Liver (tissue), 9 donors: ENCODE measurements around the gene GMPR2. TPM values are rescaled to one million over a fixed set of nuclear protein-coding genes. Genes with fewer than 3 reads are reported as not detected.

Source experiments
- DNase-seq: peaks from one replicate; pipeline ENCODE4 v3.0.0-alpha.2; 2017; ENCODE audit warnings: low spot score
- H3K27ac ChIP-seq, 2 donors: one replicate each; pipeline ENCODE4 v1.7.0; 2013; ENCODE audit warnings: inconsistent platforms in 2 of 2, low read length in 2 of 2, control low read depth in 1 of 2, low read depth in 1 of 2, mild to moderate bottlenecking in 1 of 2
- H3K27me3 ChIP-seq, 4 donors: one replicate each; pipeline versions ENCODE4 v1.6.1 to v1.7.0; 2013; ENCODE audit warnings: low read length in 3 of 4, inconsistent platforms in 1 of 4, mild to moderate bottlenecking in 1 of 4, moderate library complexity in 1 of 4; ENCODE audit not compliant: control insufficient read depth in 4 of 4, insufficient read depth in 4 of 4
- H3K36me3 ChIP-seq, 4 donors: one replicate each; pipeline versions ENCODE4 v1.6.1 to v1.7.0; 2013; ENCODE audit warnings: low read length in 3 of 4, mild to moderate bottlenecking in 3 of 4, low read depth in 1 of 4, moderate library complexity in 1 of 4; ENCODE audit not compliant: control insufficient read depth in 4 of 4, insufficient read depth in 3 of 4
- H3K4me1 ChIP-seq, 4 donors: one replicate each; pipeline versions ENCODE4 v1.6.1 to v1.7.0; 2013; ENCODE audit warnings: low read length in 3 of 4, mild to moderate bottlenecking in 3 of 4, moderate library complexity in 1 of 4; ENCODE audit not compliant: control insufficient read depth in 4 of 4, insufficient read depth in 4 of 4
- H3K4me3 ChIP-seq, 3 donors: one replicate each; pipeline versions ENCODE4 v1.6.1 to v1.7.0; 2013; ENCODE audit warnings: low read length in 3 of 3, control low read depth in 1 of 3, low read depth in 1 of 3, mild to moderate bottlenecking in 1 of 3
- H3K9ac ChIP-seq, 2 donors: one replicate each; pipeline ENCODE4 v1.7.0; 2013; ENCODE audit warnings: low read length in 2 of 2, mild to moderate bottlenecking in 2 of 2, moderate library complexity in 2 of 2, control low read depth in 1 of 2, low read depth in 1 of 2
- H3K9me3 ChIP-seq, 4 donors: one replicate each; pipeline versions ENCODE4 v1.6.1 to v1.7.0; 2013; ENCODE audit warnings: low read length in 3 of 4; ENCODE audit not compliant: control insufficient read depth in 4 of 4
- FOXA1 ChIP-seq: IDR thresholded peaks from 2 replicates; pipeline ENCODE4 v1.6.1; 2016; ENCODE audit warnings: antibody characterized with exemption
- FOXA2 ChIP-seq: IDR thresholded peaks from 2 replicates; pipeline ENCODE4 v1.6.1; 2016; ENCODE audit warnings: antibody characterized with exemption
- GABPA ChIP-seq, 2 donors: IDR thresholded peaks in 1 of 2; conservative IDR thresholded peaks in 1 of 2; 2 replicates each; pipeline ENCODE4 v1.6.1; 2016; ENCODE audit warnings: antibody characterized with exemption in 2 of 2, mild to moderate bottlenecking in 1 of 2, moderate library complexity in 1 of 2
- HNF4G ChIP-seq: IDR thresholded peaks from 2 replicates; pipeline ENCODE4 v1.6.1; 2016; ENCODE audit warnings: antibody characterized with exemption
- MAX ChIP-seq: IDR thresholded peaks from 2 replicates; pipeline ENCODE4 v1.6.1; 2016; ENCODE audit warnings: antibody characterized with exemption
- NR2F2 ChIP-seq: IDR thresholded peaks from 2 replicates; pipeline ENCODE4 v1.6.1; 2016; ENCODE audit warnings: antibody characterized with exemption
- REST ChIP-seq: IDR thresholded peaks from 2 replicates; pipeline ENCODE4 v1.6.1; 2016; ENCODE audit warnings: antibody characterized with exemption, mild to moderate bottlenecking
- RXRA ChIP-seq, 2 donors: IDR thresholded peaks; 2 replicates each; pipeline ENCODE4 v1.6.1; 2017 to 2018; ENCODE audit warnings: antibody characterized with exemption in 2 of 2, mild to moderate bottlenecking in 1 of 2
- SP1 ChIP-seq: IDR thresholded peaks from 2 replicates; pipeline ENCODE4 v1.6.1; 2018; ENCODE audit warnings: antibody characterized with exemption, mild to moderate bottlenecking
- TAF1 ChIP-seq: conservative IDR thresholded peaks from 2 replicates; pipeline ENCODE4 v1.6.1; 2016; ENCODE audit warnings: antibody characterized with exemption, mild to moderate bottlenecking
- YY1 ChIP-seq: IDR thresholded peaks from 2 replicates; pipeline ENCODE4 v1.6.1; 2016; ENCODE audit warnings: antibody characterized with exemption, mild to moderate bottlenecking
- WGBS: extraction: QIAGEN DNeasy Blood & Tissue Kit; methylation state at CpG from one replicate; pipeline ENCODE4 v1.1.7; 2013; 5-methylcytosine and 5-hydroxymethylcytosine counted together
- polyA plus RNA-seq, 2 donors: library from polyadenylated mRNA; stranded (reverse) in 1 of 2; unstranded in 1 of 2; fragments of 200-250 nt in 1 of 2; fragments of >200 nt in 1 of 2; fragmentation: Nextera tagmentation in 1 of 2; extraction: Ambion mirVana in 1 of 2; gene quantifications; one replicate each; pipeline versions ENCODE4 v1.2.1 to v1.2.3, GENCODE V29; 2013 to 2015
- total RNA-seq, 2 donors: library from RNA; depleted of rRNA; stranded (reverse); fragments of >200 nt; gene quantifications; one replicate each; pipeline ENCODE4 v1.2.3, GENCODE V29; 2014
- TF ChIP-seq, protein P1 (sequence below): IDR thresholded peaks from 2 replicates; pipeline ENCODE4 v1.6.1; 2016; ENCODE audit warnings: antibody characterized with exemption
- TF ChIP-seq, protein P2 (sequence below): fragments of 150-350 bp; IDR thresholded peaks from 2 replicates; pipeline ENCODE4 v1.5.1; 2017; ENCODE audit warnings: improper control_type of control experiment, low read depth, low read length; ENCODE audit not compliant: missing input control
- donor health status: healthy.
- donor health status: healthy.
- donor health status: healthy.
- donor health status: healthy.
- donor health status: healthy.

Gene GMPR2
- total and polyA plus RNA-seq, 4 donors = 28.6 to 42.7 (median 32.4) TPM

DNA sequence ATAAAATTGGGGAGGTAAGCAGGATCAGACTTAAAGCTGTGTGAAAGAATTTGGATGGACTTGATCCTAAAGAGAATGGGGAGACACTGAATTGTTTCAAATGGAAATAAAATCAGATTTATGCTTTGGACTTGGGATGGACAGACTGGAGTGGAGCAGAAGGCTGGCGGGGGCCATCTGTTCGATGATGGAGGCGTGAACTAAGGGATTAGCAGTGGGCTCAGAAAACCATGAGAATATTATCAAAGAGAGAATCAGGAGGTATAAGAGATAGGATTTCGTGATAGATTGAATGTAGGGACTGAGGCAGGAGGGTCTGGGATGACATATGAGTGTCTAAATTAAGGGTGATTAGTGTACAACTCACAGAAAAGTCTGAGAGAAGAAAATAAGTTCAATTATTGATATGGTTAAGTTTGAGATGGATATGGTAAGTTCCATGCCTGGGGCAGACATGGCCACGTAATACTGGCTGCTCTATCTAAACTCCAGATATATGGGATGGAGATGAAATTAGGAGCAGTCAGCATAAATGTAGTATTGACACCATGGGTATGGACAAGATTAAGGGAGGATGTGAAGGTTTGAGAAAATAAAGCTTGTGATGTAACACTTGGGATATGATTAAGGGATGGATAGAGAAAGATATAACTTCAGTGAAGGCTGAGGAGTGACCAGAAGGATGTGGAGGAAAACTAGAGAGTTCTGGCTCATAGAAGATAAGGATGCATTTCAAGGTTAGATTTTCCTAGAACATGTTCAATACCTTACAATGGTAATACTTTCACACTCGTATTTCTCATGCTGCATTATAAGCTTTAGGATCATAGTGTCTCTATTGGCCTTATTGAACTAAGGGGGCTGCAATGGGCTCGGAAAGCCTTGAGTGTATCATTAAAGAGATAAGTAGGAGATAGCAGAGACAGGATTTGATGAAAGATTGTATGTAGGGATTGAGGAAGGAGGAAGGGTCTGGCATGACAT is 28.3 kb upstream of the GMPR2 start:
- Histone ChIP-seq H3K9ac (no peak overlapping the region), H3K36me3 (peaks cover 3 to 20% (median 15%) of the 10 kb centered on the region in 4 donors), H3K27ac (no peak overlapping the region), H3K4me3 (no peak overlapping the region), H3K27me3 (no peaks in the 10 kb centered on the region), H3K4me1 (no peaks in the 10 kb centered on the region), H3K9me3 (no peaks in the 10 kb centered on the region)
- 95% methylated on average over 7 of the region's 7 CpGs for WGBS
- DNase-seq = no peak
- TF ChIP-seq RXRA (IDR thresholded peaks at IDR 0.05) (no peak), TAF1 (no peak), YY1 (no peak), REST (no peak), FOXA1 (no peak), SP1 (no peak)
- TF ChIP-seq, protein P1, sequence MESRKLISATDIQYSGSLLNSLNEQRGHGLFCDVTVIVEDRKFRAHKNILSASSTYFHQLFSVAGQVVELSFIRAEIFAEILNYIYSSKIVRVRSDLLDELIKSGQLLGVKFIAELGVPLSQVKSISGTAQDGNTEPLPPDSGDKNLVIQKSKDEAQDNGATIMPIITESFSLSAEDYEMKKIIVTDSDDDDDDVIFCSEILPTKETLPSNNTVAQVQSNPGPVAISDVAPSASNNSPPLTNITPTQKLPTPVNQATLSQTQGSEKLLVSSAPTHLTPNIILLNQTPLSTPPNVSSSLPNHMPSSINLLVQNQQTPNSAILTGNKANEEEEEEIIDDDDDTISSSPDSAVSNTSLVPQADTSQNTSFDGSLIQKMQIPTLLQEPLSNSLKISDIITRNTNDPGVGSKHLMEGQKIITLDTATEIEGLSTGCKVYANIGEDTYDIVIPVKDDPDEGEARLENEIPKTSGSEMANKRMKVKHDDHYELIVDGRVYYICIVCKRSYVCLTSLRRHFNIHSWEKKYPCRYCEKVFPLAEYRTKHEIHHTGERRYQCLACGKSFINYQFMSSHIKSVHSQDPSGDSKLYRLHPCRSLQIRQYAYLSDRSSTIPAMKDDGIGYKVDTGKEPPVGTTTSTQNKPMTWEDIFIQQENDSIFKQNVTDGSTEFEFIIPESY = no peak
- TF ChIP-seq, protein P2, sequence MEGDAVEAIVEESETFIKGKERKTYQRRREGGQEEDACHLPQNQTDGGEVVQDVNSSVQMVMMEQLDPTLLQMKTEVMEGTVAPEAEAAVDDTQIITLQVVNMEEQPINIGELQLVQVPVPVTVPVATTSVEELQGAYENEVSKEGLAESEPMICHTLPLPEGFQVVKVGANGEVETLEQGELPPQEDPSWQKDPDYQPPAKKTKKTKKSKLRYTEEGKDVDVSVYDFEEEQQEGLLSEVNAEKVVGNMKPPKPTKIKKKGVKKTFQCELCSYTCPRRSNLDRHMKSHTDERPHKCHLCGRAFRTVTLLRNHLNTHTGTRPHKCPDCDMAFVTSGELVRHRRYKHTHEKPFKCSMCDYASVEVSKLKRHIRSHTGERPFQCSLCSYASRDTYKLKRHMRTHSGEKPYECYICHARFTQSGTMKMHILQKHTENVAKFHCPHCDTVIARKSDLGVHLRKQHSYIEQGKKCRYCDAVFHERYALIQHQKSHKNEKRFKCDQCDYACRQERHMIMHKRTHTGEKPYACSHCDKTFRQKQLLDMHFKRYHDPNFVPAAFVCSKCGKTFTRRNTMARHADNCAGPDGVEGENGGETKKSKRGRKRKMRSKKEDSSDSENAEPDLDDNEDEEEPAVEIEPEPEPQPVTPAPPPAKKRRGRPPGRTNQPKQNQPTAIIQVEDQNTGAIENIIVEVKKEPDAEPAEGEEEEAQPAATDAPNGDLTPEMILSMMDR = no peak

GRCh38 chr14:24206260-24207103 is 26.2 kb upstream of the GMPR2 start:
- H3K9ac ChIP-seq = no peak overlapping the region

More at GRCh38 chr14:24206260-24207103, 26.2 kb upstream of the GMPR2 start:
- 98% methylated on average over 11 of the region's 11 CpGs for WGBS
- TF ChIP-seq GABPA (IDR thresholded peaks at IDR 0.05 in 1 of 2, conservative IDR thresholded peaks at IDR 0.05 in 1 of 2) = no peak
- no peak for TF ChIP-seq FOXA1
- TF ChIP-seq HNF4G = no peak
- no peak for TF ChIP-seq REST
- TF ChIP-seq FOXA2 = no peak
- TF ChIP-seq NR2F2 = no peak
- no peak for TF ChIP-seq MAX
- TF ChIP-seq SP1 = no peak
- Histone ChIP-seq H3K27ac (no peak overlapping the region), H3K9me3 (no peaks in the 10 kb centered on the region), H3K36me3 (peaks cover 12 to 35% (median 23%) of the 10 kb centered on the region in 4 donors), H3K4me1 (no peaks in the 10 kb centered on the region), H3K4me3 (no peak overlapping the region), H3K27me3 (no peaks in the 10 kb centered on the region)
- DNase-seq = no peak
